ENCODE measurements around the gene TEX11. TPM values are rescaled to one million over a fixed set of nuclear protein-coding genes. Genes with fewer than 3 reads are reported as not detected.

Gene TEX11
- total RNA-seq, 1 donor from 2014 or later = not detected

GRCh38 chrX:70479922-70480659 is 428.4 kb downstream of the TEX11 start:
- Histone ChIP-seq H3K36me3 (ENCODE audit: insufficient read depth, low read length) (no peaks in the 10 kb centered on the region), H3K27me3 (ENCODE audit: insufficient read depth, low read length) (no peaks in the 10 kb centered on the region), H2AFZ (ENCODE audit: low read depth, low read length) (peak overlapping the region; percentile 18), H3K9ac (ENCODE audit: low read length) (peak overlapping the region; percentile 84), H3K4me2 (ENCODE audit: low read length) (peak overlapping the region; percentile 86), H4K20me1 (ENCODE audit: insufficient read depth, low read length) (no peaks in the 10 kb centered on the region), H3K79me2 (ENCODE audit: insufficient read depth, low read length) (no peaks in the 10 kb centered on the region), H3K27ac (ENCODE audit: low read depth, low read length) (peak overlapping the region; percentile 95), H3K4me1 (ENCODE audit: insufficient read depth, low read length) (peaks cover 49% of the 10 kb centered on the region), H3K9me3 (ENCODE audit: insufficient read depth, low read depth, low read length) (no peaks in the 10 kb centered on the region), H3K4me3 (ENCODE audit: insufficient read depth, low read depth, low read length) (peak overlapping the region; percentile 41)
- Mint-ChIP-seq H3K4me3 (ENCODE audit: unreplicated experiment) (peak overlapping the region; percentile 57), H3K27me3 (ENCODE audit: low read depth, unreplicated experiment) (no peaks in the 10 kb centered on the region), H3K36me3 (ENCODE audit: low read depth, unreplicated experiment) (no peaks in the 10 kb centered on the region), H3K27ac (ENCODE audit: unreplicated experiment) (peak overlapping the region; percentile 97), H3K9me3 (ENCODE audit: unreplicated experiment) (no peaks in the 10 kb centered on the region), H3K4me1 (ENCODE audit: low read depth, unreplicated experiment) (peaks cover 43% of the 10 kb centered on the region)
- peak; percentile 32 for FAIRE-seq
- TF ChIP-seq EZH2 (IDR thresholded peaks at IDR 0.05; ENCODE audit: insufficient read depth, low read length) (no peak), CTCF (IDR thresholded peaks at IDR 0.05; ENCODE audit: insufficient read depth, low read depth, low read length) (no peak)
- no peak for DNase-seq (ENCODE audit: low read depth)

GRCh38 chrX:70479247-70479921 is 429.1 kb downstream of the TEX11 start:
- Histone ChIP-seq H3K27ac (ENCODE audit: low read depth, low read length) (peak overlapping the region; percentile 95), H3K9ac (ENCODE audit: low read length) (peak overlapping the region; percentile 84), H4K20me1 (ENCODE audit: insufficient read depth, low read length) (no peaks in the 10 kb centered on the region), H3K27me3 (ENCODE audit: insufficient read depth, low read length) (no peaks in the 10 kb centered on the region), H3K79me2 (ENCODE audit: insufficient read depth, low read length) (no peaks in the 10 kb centered on the region), H3K4me1 (ENCODE audit: insufficient read depth, low read length) (peaks cover 49% of the 10 kb centered on the region), H3K4me3 (ENCODE audit: insufficient read depth, low read depth, low read length) (peak overlapping the region; percentile 47), H3K4me2 (ENCODE audit: low read length) (peak overlapping the region; percentile 86), H2AFZ (ENCODE audit: low read depth, low read length) (peak overlapping the region; percentile 12), H3K9me3 (ENCODE audit: insufficient read depth, low read depth, low read length) (no peaks in the 10 kb centered on the region), H3K36me3 (ENCODE audit: insufficient read depth, low read length) (no peaks in the 10 kb centered on the region)
- Mint-ChIP-seq H3K4me3 (ENCODE audit: unreplicated experiment) (peak overlapping the region; percentile 64), H3K27ac (ENCODE audit: unreplicated experiment) (peak overlapping the region; percentile 97), H3K27me3 (ENCODE audit: low read depth, unreplicated experiment) (no peaks in the 10 kb centered on the region), H3K9me3 (ENCODE audit: unreplicated experiment) (no peaks in the 10 kb centered on the region), H3K36me3 (ENCODE audit: low read depth, unreplicated experiment) (no peaks in the 10 kb centered on the region), H3K4me1 (ENCODE audit: low read depth, unreplicated experiment) (peaks cover 43% of the 10 kb centered on the region)
- DNase-seq (ENCODE audit: low read depth) (peak; percentile 68), FAIRE-seq (peak; percentile 82)
- TF ChIP-seq CTCF (IDR thresholded peaks at IDR 0.05; ENCODE audit: insufficient read depth, low read depth, low read length) (no peak), EZH2 (IDR thresholded peaks at IDR 0.05; ENCODE audit: insufficient read depth, low read length) (no peak)

Other genes with a start within 250 kb of the TEX11 start
- gene SLC7A3, start 22.4 kb upstream of the TEX11 start, total RNA-seq = 0.55 and 1.1 TPM in 2 replicates
- gene SNX12, start 159.6 kb upstream of the TEX11 start, total RNA-seq = 70.8 and 76.6 TPM in 2 replicates
- gene FOXO4, start 187.1 kb upstream of the TEX11 start, total RNA-seq = 13.7 and 15.0 TPM in 2 replicates
- not detected in 2 replicates for gene CXorf65, start 198.0 kb upstream of the TEX11 start, total RNA-seq
- gene IL2RG, start 202.9 kb upstream of the TEX11 start, total RNA-seq = 0.59 TPM in 1 of 2 replicates, not detected in the other
- 33.8 and 34.3 TPM in 2 replicates for gene MED12, start 209.9 kb upstream of the TEX11 start, total RNA-seq
- 0.84 and 0.93 TPM in 2 replicates for gene NLGN3, start 236.1 kb upstream of the TEX11 start, total RNA-seq

All from astrocyte (in vitro differentiated cells and primary cell).